NT2/D1 (cell line): ENCODE data around the gene ZNF341.

ENCODE experiments used
- DNase-seq: peaks from one replicate; pipeline ENCODE4 v3.0.0-alpha.2; 2011; ENCODE audit warnings: low read depth, low spot score
- H3K27me3 ChIP-seq: 2 replicates; pipeline ENCODE4 v1.6.0; 2011; ENCODE audit warnings: mild to moderate bottlenecking; ENCODE audit not compliant: insufficient read length, insufficient read depth
- H3K36me3 ChIP-seq: 2 replicates; pipeline ENCODE4 v1.6.1; 2011; ENCODE audit warnings: mild to moderate bottlenecking, low read length, mixed read lengths; ENCODE audit not compliant: insufficient read depth, insufficient read length
- H3K4me1 ChIP-seq: 2 replicates; pipeline ENCODE4 v1.5.1; 2011; ENCODE audit not compliant: insufficient read depth, insufficient read length
- H3K4me3 ChIP-seq: 2 replicates; pipeline ENCODE4 v1.5.1; 2011; ENCODE audit warnings: low read depth; ENCODE audit not compliant: insufficient read length
- H3K9ac ChIP-seq: 2 replicates; pipeline ENCODE4 v1.6.0; 2011; ENCODE audit warnings: low read depth; ENCODE audit not compliant: insufficient read length
- H3K9me3 ChIP-seq: 2 replicates; pipeline ENCODE4 v1.5.1; 2011; ENCODE audit warnings: mild to moderate bottlenecking, low read length; ENCODE audit not compliant: insufficient read depth
- SUZ12 ChIP-seq: IDR thresholded peaks from 2 replicates; pipeline ENCODE4 v1.6.1; 2011; ENCODE audit not compliant: insufficient read length, insufficient read depth; ENCODE audit errors: extremely low read depth
- YY1 ChIP-seq: IDR thresholded peaks from 2 replicates; pipeline ENCODE4 v1.6.1; 2011; ENCODE audit not compliant: insufficient read length, insufficient read depth
- ZNF274 ChIP-seq: IDR thresholded peaks from 2 replicates; pipeline ENCODE4 v1.6.1; 2011; ENCODE audit warnings: mild to moderate bottlenecking, low read depth, low read length

The ZNF341 gene

GRCh38 chr20:33837096-33837830, 105.5 kb downstream of the ZNF341 start:
- Histone ChIP-seq H3K9ac (no peak overlapping the region), H3K27me3 (no peaks in the 10 kb centered on the region), H3K4me1 (peaks cover 6% of the 10 kb centered on the region), H3K36me3 (peaks cover 10% of the 10 kb centered on the region), H3K9me3 (no peaks in the 10 kb centered on the region), H3K4me3 (no peak overlapping the region)
- TF ChIP-seq YY1: no peak
- TF ChIP-seq ZNF274: no peak
- TF ChIP-seq SUZ12: no peak
- no peak for DNase-seq

- Histone ChIP-seq H3K9ac (no peak overlapping the region), H3K27me3 (no peaks in the 10 kb centered on the region), H3K4me3 (no peak overlapping the region), H3K9me3 (no peaks in the 10 kb centered on the region), H3K4me1 (peaks cover 5% of the 10 kb centered on the region), H3K36me3 (peaks cover 8% of the 10 kb centered on the region)
- DNase-seq: no peak
- TF ChIP-seq YY1 (no peak), SUZ12 (no peak), ZNF274 (no peak)
Measured at GRCh38 chr20:33838035-33838864, 106.5 kb downstream of the ZNF341 start.

GRCh38 chr20:33839591-33839990, 107.8 kb downstream of the ZNF341 start:
- Histone ChIP-seq H3K27me3 (no peaks in the 10 kb centered on the region), H3K4me1 (peaks cover 5% of the 10 kb centered on the region), H3K9ac (no peak overlapping the region), H3K36me3 (peaks cover 8% of the 10 kb centered on the region), H3K4me3 (no peak overlapping the region), H3K9me3 (no peaks in the 10 kb centered on the region)
- TF ChIP-seq YY1 (no peak), SUZ12 (no peak), ZNF274 (no peak)
- no peak for DNase-seq

GRCh38 chr20:33840160-33840559, 108.4 kb downstream of the ZNF341 start:
- no peak for DNase-seq
- Histone ChIP-seq H3K9ac (no peak overlapping the region), H3K4me3 (no peak overlapping the region), H3K4me1 (peaks cover 5% of the 10 kb centered on the region), H3K9me3 (no peaks in the 10 kb centered on the region), H3K27me3 (no peaks in the 10 kb centered on the region), H3K36me3 (peaks cover 4% of the 10 kb centered on the region)
- TF ChIP-seq SUZ12: no peak
- no peak for TF ChIP-seq ZNF274
- no peak for TF ChIP-seq YY1

- H3K4me1 ChIP-seq: peaks cover 5% of the 10 kb centered on the region
- DNase-seq: no peak
- no peaks in the 10 kb centered on the region for H3K27me3 ChIP-seq
- TF ChIP-seq SUZ12: no peak
- TF ChIP-seq ZNF274: no peak
- no peak for TF ChIP-seq YY1
- H3K36me3 ChIP-seq: no peaks in the 10 kb centered on the region
- H3K4me3 ChIP-seq: no peak overlapping the region
- H3K9ac ChIP-seq: no peak overlapping the region
- no peaks in the 10 kb centered on the region for H3K9me3 ChIP-seq
Measured at GRCh38 chr20:33840759-33841435, 109.1 kb downstream of the ZNF341 start.

DNA sequence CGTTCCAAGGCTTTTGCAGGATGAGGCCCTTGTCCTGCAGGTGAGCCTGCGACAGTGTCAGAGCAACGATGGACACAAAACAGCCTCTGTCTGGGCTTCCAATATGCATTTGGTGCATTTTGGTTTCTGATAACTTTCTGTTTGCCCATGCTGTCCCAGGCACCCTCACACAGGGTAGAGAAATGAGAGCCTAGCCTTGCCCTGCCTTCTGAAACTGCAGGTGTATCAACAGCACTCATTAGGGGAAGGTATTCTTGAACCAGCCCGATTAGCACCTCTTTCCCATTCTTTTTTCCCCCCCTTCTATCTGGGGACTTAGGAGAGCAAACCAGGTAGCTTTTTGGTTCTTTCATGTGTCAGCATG, 109.6 kb downstream of the ZNF341 start:
- H3K27me3 ChIP-seq: no peaks in the 10 kb centered on the region
- TF ChIP-seq SUZ12 (no peak), YY1 (no peak), ZNF274 (no peak)
- DNase-seq: no peak
- no peak overlapping the region for H3K9ac ChIP-seq
- no peak overlapping the region for H3K4me3 ChIP-seq
- H3K4me1 ChIP-seq: peaks cover 7% of the 10 kb centered on the region
- H3K9me3 ChIP-seq: no peaks in the 10 kb centered on the region
- no peaks in the 10 kb centered on the region for H3K36me3 ChIP-seq
